Breast epithelium (tissue), 4 donors: Measurements from ENCODE around the gene KIF22. TPM values are rescaled to one million over a fixed set of nuclear protein-coding genes. Genes with fewer than 3 reads are reported as not detected.
"Not testable (repeated sequence)": the region's sequence is repeated elsewhere in the genome, so short reads cannot be mapped to it uniquely, and the experiment has no call there.

Experiments used
- DNase-seq, 2 donors: peaks; one replicate each; pipeline ENCODE4 v3.0.0-alpha.2; 2019; ENCODE audit warnings: low spot score in 2 of 2
- H3K27ac ChIP-seq, 2 donors: fragments of 200-600 bp; sonication (generic) in 1 of 2; one replicate each; pipeline ENCODE4 v1.5.1; 2016 to 2019; ENCODE audit warnings: mild to moderate bottlenecking in 1 of 2
- H3K27me3 ChIP-seq, 2 donors: fragments of 200-600 bp; sonication (generic) in 1 of 2; one replicate each; pipeline versions ENCODE4 v1.5.1 to v1.6.0; 2017 to 2019; ENCODE audit warnings: control low read depth in 1 of 2, mild to moderate bottlenecking in 1 of 2
- H3K36me3 ChIP-seq: fragments of 200-600 bp; one replicate; pipeline ENCODE4 v1.5.1; 2019
- H3K4me1 ChIP-seq, 2 donors: fragments of 200-600 bp; sonication (generic); one replicate each; pipeline ENCODE4 v1.5.1; 2016 to 2019; ENCODE audit warnings: control low read depth in 1 of 2
- H3K4me3 ChIP-seq, 3 donors: fragments of 200-600 bp; sonication (generic); 1 replicate in 2 of 3; 2 replicates in 1 of 3; pipeline ENCODE4 v1.5.1; 2016 to 2019; ENCODE audit warnings: mild to moderate bottlenecking in 3 of 3, moderate library complexity in 2 of 3
- H3K9me3 ChIP-seq, 2 donors: fragments of 200-600 bp; sonication (generic) in 1 of 2; one replicate each; pipeline ENCODE4 v1.5.1; 2016 to 2019; ENCODE audit warnings: control low read depth in 1 of 2
- POLR2A ChIP-seq: fragments of 450-650 bp; IDR thresholded peaks from one replicate; pipeline ENCODE4 v1.6.1; 2016; ENCODE audit warnings: antibody characterized with exemption, mild to moderate bottlenecking, moderate library complexity
- POLR2AphosphoS5 ChIP-seq, 3 donors: sonication (generic); formaldehyde crosslinking; IDR thresholded peaks; one replicate each; pipeline ENCODE4 v1.6.1; 2017; ENCODE audit warnings: antibody characterized with exemption in 3 of 3
- intact Hi-C: fragments of 100-400 bp; cut with DNase I; formaldehyde crosslinking; loops from one replicate; pipeline ENCODE4 v1.15.1; 2023; ENCODE audit warnings: low total_unique reads
- total RNA-seq, 3 donors: library from RNA; depleted of rRNA; stranded (reverse); fragments of >200 nt; gene quantifications; one replicate each; pipeline ENCODE4 v1.1.0, GENCODE V29; 2016
- TF ChIP-seq, protein P1 (sequence below), 3 donors: fragments of 450-650 bp; IDR thresholded peaks; one replicate each; pipeline ENCODE4 v1.5.1; 2016 to 2017; ENCODE audit warnings: antibody characterized with exemption in 3 of 3, mild to moderate bottlenecking in 3 of 3, moderate library complexity in 3 of 3

The KIF22 gene
- total RNA-seq, 3 donors from 2014 or later = 16.3 to 50.2 (median 22.3) TPM

DNA sequence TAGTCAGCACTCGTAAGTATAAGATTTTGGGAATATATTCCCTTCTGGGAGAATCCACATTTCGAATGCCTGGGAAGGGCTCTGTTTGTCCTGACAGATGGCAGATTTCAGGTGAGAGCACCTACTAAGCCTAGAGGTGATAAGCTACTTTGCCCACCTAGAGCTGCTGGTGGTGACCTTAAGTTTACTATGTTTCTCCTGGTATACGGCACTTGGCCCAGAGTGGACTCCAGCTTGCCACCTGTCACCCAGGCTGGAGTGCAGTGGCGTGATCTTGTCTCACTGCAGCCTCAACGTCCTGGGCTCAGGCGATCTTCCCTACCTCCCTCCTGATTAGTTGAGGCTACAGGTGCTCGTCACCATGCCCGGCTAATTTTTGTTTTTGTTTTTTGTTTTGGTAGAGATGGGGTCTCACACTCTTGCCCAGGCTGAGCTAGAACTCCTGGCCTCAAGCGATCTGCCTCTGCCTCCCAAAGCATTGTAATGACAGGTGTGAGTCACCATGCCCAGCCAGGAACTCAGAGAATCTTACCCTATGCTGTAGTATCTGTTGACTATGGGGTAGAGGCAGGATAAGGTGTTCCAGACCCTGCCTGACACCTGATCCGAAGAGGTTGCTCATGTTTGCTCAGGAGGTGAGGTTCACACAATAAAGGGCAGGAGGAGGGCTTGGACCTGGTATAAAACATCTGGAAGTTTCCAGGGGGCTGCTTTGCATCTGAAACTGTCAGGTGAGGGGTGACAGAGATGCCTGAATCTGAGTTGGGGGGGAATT, 12.8 kb upstream of the KIF22 start, which contains the start of gene ZG16:
ZG16 (plus strand) TSS at position 681 of the 775 bp plus-strand sequence. CDS start 1,011 bp downstream, outside the sequence.
- DNase-seq = no peak
- H3K27me3 ChIP-seq = no peaks in the 10 kb centered on the region
- H3K9me3 ChIP-seq = no peaks in the 10 kb centered on the region
- H3K27ac ChIP-seq = no peak within 1 kb of the TSS
- no peaks in the 10 kb centered on the region for H3K36me3 ChIP-seq
- H3K4me1 ChIP-seq = no peaks in the 10 kb centered on the region
- intact Hi-C loops = no loop called here
- TF ChIP-seq POLR2AphosphoS5 (IDR thresholded peaks at IDR 0.05) (no peak), POLR2A (no peak)
- TF ChIP-seq, protein P1, sequence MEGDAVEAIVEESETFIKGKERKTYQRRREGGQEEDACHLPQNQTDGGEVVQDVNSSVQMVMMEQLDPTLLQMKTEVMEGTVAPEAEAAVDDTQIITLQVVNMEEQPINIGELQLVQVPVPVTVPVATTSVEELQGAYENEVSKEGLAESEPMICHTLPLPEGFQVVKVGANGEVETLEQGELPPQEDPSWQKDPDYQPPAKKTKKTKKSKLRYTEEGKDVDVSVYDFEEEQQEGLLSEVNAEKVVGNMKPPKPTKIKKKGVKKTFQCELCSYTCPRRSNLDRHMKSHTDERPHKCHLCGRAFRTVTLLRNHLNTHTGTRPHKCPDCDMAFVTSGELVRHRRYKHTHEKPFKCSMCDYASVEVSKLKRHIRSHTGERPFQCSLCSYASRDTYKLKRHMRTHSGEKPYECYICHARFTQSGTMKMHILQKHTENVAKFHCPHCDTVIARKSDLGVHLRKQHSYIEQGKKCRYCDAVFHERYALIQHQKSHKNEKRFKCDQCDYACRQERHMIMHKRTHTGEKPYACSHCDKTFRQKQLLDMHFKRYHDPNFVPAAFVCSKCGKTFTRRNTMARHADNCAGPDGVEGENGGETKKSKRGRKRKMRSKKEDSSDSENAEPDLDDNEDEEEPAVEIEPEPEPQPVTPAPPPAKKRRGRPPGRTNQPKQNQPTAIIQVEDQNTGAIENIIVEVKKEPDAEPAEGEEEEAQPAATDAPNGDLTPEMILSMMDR (IDR thresholded peaks at IDR 0.05) = no peak
- H3K4me3 ChIP-seq = no peak within 1 kb of the TSS

DNA sequence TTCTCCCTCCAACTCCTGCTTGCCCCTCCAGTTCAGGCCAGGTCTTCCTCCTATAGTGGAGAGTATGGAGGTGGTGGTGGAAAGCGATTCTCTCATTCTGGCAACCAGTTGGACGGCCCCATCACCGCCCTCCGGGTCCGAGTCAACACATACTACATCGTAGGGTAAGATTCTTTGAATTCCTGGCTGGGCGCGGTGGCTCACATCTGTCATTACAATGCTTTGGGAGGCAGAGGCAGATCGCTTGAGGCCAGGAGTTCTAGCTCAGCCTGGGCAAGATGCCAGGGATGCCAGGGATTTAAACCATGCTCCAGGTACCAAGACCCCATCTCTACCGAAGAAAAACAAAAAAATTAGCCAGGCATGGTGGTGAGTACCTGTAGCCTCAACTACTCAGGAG, 11.1 kb upstream of the KIF22 start:
- Histone ChIP-seq H3K4me3 (no peak overlapping the region), H3K4me1 (no peaks in the 10 kb centered on the region), H3K9me3 (no peaks in the 10 kb centered on the region), H3K27ac (no peak overlapping the region), H3K36me3 (no peaks in the 10 kb centered on the region), H3K27me3 (no peaks in the 10 kb centered on the region)
- DNase-seq = no peak
- TF ChIP-seq, protein P1 (IDR thresholded peaks at IDR 0.05) = no peak
- no peak for TF ChIP-seq POLR2A
- intact Hi-C loops = no loop called here

DNA sequence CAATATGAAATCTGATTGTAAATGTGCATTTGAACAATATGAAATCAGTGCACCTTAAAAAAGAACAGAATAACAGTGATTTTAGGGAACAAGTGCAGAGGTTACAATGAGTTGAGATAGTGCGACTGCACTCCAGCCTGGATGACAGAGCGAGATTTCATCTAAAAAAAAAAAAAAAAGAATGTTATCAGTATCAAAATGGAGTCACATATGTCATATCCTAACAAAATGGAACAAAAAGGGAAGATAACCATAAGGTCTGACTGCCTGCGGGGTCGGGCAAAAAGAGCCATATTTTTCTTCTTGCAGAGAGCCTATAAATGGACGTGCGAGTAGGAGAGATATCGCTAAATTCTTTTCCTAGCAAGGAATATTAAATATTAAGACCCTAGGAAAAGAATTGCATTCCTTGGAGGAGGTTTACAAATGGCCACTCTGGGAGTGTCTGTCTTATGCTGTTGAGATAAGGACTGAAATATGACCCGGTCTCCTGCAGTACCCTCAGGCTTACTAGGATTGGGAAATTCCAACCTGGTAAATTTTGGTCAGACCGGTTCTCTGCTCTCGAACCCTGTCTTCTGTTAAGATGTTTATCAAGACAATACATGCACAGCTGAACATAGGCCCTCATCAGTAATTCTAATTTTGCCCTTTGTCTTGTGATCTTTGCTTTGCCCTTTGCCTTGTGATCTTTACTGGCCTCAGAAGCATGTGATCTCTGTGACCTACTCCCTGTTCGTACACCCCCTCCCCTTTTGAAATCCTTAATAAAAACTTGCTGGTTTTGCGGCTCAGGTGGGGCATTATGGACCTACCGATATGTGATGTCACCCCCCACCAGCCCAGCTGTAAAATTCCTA, 7.2 kb upstream of the KIF22 start:
- intact Hi-C loops = not testable (repeated sequence)

DNA sequence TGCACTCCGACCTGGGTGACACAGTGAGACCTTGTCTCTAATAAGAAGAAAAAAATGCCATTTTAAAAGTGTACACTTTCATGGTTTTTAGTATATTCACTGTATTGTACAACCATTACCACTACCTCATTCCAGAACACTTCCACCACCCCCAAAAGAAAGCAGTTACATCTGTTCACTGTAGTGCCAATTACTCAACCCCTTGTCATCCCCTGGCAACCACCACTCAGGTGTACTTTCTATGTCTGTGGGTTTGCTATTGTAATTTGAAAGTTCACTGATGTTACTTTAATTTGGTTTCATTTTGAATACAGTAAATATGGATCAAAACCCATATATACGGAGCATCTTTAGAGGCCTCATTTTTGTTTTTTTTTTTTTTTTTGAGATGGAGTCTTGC, 6.4 kb upstream of the KIF22 start:
- TF ChIP-seq POLR2AphosphoS5 (IDR thresholded peaks at IDR 0.05) (no peak), POLR2A (no peak)
- TF ChIP-seq, protein P1 (IDR thresholded peaks at IDR 0.05) = no peak
- Histone ChIP-seq H3K4me1 (no peaks in the 10 kb centered on the region), H3K9me3 (no peaks in the 10 kb centered on the region), H3K4me3 (no peak overlapping the region), H3K27me3 (no peaks in the 10 kb centered on the region), H3K36me3 (no peaks in the 10 kb centered on the region), H3K27ac (no peak overlapping the region)
- intact Hi-C loops = no loop called here
- DNase-seq = no peak

More for the DNA sequence above, 7.2 kb upstream of the KIF22 start:
- H3K4me3 ChIP-seq, H3K27ac ChIP-seq, H3K9me3 ChIP-seq, DNase-seq, H3K36me3 ChIP-seq, H3K27me3 ChIP-seq, H3K4me1 ChIP-seq: not testable (repeated sequence)

DNA sequence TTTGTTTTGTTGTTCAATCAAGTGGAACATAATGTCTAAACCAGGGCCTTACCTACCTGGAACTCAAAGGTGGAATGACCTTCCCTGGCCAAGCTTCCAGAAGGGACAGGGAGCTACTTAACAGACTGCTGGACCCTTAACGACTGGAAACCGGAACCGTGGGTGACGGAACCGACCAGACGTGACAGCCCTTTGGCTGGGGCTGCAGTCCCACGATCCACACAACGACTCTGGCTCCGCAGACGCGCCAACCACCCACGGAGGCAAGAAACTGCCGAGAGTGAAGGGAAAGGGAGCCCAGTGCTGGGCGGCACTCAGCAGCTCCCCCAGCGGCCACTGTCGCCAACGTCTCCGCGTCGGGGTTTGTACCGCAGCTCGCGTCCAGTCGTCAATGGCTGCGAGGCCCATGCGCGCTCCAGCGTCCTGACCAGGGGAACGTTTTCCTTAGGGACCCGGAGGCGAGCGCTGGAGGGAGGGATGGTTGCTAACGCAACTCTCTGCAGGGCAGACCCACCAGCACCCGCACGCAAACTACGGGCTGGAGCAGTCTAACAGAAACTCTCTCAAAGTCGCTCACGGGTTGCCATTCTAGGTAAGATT, 5.5 kb upstream of the KIF22 start:
- Histone ChIP-seq H3K27ac (no peak overlapping the region), H3K27me3 (no peaks in the 10 kb centered on the region), H3K4me1 (no peaks in the 10 kb centered on the region), H3K4me3 (peak overlapping the region in 2 of 3 donors; percentile 37 to 60), H3K9me3 (no peaks in the 10 kb centered on the region), H3K36me3 (no peaks in the 10 kb centered on the region)
- DNase-seq = peak in 1 of 2 donors; percentile 69
- TF ChIP-seq POLR2A (no peak), POLR2AphosphoS5 (IDR thresholded peaks at IDR 0.05) (no peak)
- TF ChIP-seq, protein P1 (IDR thresholded peaks at IDR 0.05) = peak; percentile 30 to 67 (median 56)
- intact Hi-C loops = no loop called here

DNA sequence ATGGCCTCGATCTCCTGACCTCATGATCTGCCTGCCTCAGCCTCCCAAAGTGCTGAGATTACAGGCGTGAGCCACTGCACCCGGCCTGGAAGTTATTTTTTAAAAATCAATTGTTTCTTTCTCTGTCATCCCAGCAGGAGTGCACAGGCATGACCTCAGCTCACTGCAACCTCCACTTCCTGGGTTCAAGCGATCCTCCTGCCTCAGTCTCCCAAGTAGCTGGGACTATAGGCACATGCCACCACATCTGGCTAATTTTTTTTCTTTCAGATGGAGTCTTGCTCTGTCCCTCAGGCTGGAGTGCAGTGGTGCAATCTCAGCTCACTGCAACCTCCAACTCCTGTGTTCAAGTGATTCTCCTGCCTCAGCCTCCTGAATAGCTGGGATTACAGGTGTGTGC, 3.4 kb upstream of the KIF22 start:
- intact Hi-C loops = not testable (repeated sequence)

More for the DNA sequence above, 3.4 kb upstream of the KIF22 start:
- H3K27me3 ChIP-seq, H3K9me3 ChIP-seq, H3K27ac ChIP-seq, H3K4me3 ChIP-seq, H3K4me1 ChIP-seq, H3K36me3 ChIP-seq, DNase-seq: not testable (repeated sequence)
